ENCODE data around the gene ZNF267. TPM values are rescaled to one million over a fixed set of nuclear protein-coding genes. Genes with fewer than 3 reads are reported as not detected.

ZNF267 gene
- total RNA-seq, 3 donors from 2014 or later (not counting 1 experiment from before 2014, with no cell fraction given) = 45.0 to 56.6 (median 52.8) TPM

GRCh38 chr16:31868164-31868563 lies 5.4 kb upstream of the ZNF267 start:
- Histone ChIP-seq H3K4me3 (ENCODE audit: low read length) (no peak overlapping the region), H3K27me3 (ENCODE audit: control insufficient read depth, insufficient read depth, low read length) (no peaks in the 10 kb centered on the region), H3K4me1 (ENCODE audit: control insufficient read depth, insufficient read depth, low read length) (peaks cover 20% of the 10 kb centered on the region), H3K36me3 (ENCODE audit: control insufficient read depth, insufficient read depth, low read length) (no peaks in the 10 kb centered on the region), H3K27ac (ENCODE audit: low read length) (no peak overlapping the region), H3K9me3 (ENCODE audit: control insufficient read depth, insufficient read depth, low read length) (no peaks in the 10 kb centered on the region)
- Mint-ChIP-seq H3K9me3 (no peaks in the 10 kb centered on the region), H3K4me1 (peaks cover 16 to 20% of the 10 kb centered on the region in 2 donors), H3K36me3 (no peaks in the 10 kb centered on the region), H3K27me3 (ENCODE audit: low read depth in 2 of 2) (peaks cover 0 to 2% of the 10 kb centered on the region in 2 donors), H3K4me3 (no peak overlapping the region), H3K27ac (no peak overlapping the region)
- WGBS (ENCODE audit: insufficient coverage) = 10% methylated on average over 1 of the region's 3 CpGs
- intact Hi-C loops (cut with micrococcal nuclease) = loop anchor here (2.0 to 10.0 kb wide), 3 partner anchors 156 to 1023 kb away; partner anchors contain the start of gene HSD3B7
- TF ChIP-seq, protein P1, sequence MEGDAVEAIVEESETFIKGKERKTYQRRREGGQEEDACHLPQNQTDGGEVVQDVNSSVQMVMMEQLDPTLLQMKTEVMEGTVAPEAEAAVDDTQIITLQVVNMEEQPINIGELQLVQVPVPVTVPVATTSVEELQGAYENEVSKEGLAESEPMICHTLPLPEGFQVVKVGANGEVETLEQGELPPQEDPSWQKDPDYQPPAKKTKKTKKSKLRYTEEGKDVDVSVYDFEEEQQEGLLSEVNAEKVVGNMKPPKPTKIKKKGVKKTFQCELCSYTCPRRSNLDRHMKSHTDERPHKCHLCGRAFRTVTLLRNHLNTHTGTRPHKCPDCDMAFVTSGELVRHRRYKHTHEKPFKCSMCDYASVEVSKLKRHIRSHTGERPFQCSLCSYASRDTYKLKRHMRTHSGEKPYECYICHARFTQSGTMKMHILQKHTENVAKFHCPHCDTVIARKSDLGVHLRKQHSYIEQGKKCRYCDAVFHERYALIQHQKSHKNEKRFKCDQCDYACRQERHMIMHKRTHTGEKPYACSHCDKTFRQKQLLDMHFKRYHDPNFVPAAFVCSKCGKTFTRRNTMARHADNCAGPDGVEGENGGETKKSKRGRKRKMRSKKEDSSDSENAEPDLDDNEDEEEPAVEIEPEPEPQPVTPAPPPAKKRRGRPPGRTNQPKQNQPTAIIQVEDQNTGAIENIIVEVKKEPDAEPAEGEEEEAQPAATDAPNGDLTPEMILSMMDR (IDR thresholded peaks at IDR 0.05) = no peak
- DNase-seq = no peak
- ATAC-seq = no peak

DNA sequence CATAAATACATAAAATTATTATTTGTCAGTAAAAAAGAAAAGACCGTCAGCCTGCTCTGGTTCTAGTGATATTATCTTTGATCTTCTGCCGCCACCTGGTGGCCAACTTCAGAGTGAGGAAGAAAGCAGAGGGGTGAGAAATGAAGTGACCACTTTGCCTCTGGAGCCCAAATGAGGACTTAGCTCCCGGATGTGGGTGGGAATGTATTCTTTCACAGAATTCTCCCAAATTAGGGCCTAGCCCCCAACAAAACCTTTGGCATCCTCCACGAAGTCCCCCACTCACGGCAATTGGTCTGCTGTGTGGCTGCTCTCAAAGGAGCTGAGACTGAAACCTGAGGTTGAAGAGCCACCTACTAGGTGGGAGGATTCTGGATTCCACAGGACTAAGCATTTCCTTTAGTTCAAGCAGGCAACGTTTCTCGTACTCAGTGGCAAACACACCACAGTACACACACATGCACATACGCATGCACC lies 4.9 kb upstream of the ZNF267 start:
- peaks cover 0 to 2% of the 10 kb centered on the region in 2 donors for H3K27me3 Mint-ChIP-seq (ENCODE audit: low read depth in 2 of 2)
- no peaks in the 10 kb centered on the region for H3K9me3 ChIP-seq (ENCODE audit: control insufficient read depth, insufficient read depth, low read length)
- peak overlapping the region; percentile 64 for H3K27ac ChIP-seq (ENCODE audit: low read length)
- H3K27me3 ChIP-seq (ENCODE audit: control insufficient read depth, insufficient read depth, low read length) = no peaks in the 10 kb centered on the region
- TF ChIP-seq, protein P1 (IDR thresholded peaks at IDR 0.05) = peak; percentile 93
- no peaks in the 10 kb centered on the region for H3K9me3 Mint-ChIP-seq
- peaks cover 23% of the 10 kb centered on the region for H3K4me1 ChIP-seq (ENCODE audit: control insufficient read depth, insufficient read depth, low read length)
- no peak overlapping the region for H3K4me3 ChIP-seq (ENCODE audit: low read length)
- DNase-seq (peak; percentile 75 to 89), ATAC-seq (peak; percentile 40 to 49 (median 45))
- H3K27ac Mint-ChIP-seq = peak overlapping the region; percentile 57 to 74
- peaks cover 19 to 23% of the 10 kb centered on the region in 2 donors for H3K4me1 Mint-ChIP-seq
- peak overlapping the region; percentile 25 for H3K4me3 Mint-ChIP-seq
- 12% methylated on average over 7 of the region's 8 CpGs for WGBS (ENCODE audit: insufficient coverage)
- intact Hi-C loops (cut with micrococcal nuclease) = loop anchor here (2.0 to 10.0 kb wide), 3 partner anchors 156 to 1024 kb away; partner anchors contain the start of gene HSD3B7
- no peaks in the 10 kb centered on the region for H3K36me3 Mint-ChIP-seq
- H3K36me3 ChIP-seq (ENCODE audit: control insufficient read depth, insufficient read depth, low read length) = no peaks in the 10 kb centered on the region

GRCh38 chr16:31869511-31870201 lies 4.0 kb upstream of the ZNF267 start:
- H3K27me3 ChIP-seq (ENCODE audit: control insufficient read depth, insufficient read depth, low read length) = no peaks in the 10 kb centered on the region
- intact Hi-C loops (cut with micrococcal nuclease) = loop anchor here (2.0 to 10.0 kb wide), 6 partner anchors 95 to 1025 kb away; partner anchors contain the start of genes ARMC5, HSD3B7 and RUSF1
- H3K4me1 Mint-ChIP-seq = peaks cover 24 to 28% of the 10 kb centered on the region in 2 donors

More at GRCh38 chr16:31869511-31870201, 4.0 kb upstream of the ZNF267 start:
- Histone ChIP-seq H3K4me3 (ENCODE audit: low read length) (no peak overlapping the region), H3K36me3 (ENCODE audit: control insufficient read depth, insufficient read depth, low read length) (no peaks in the 10 kb centered on the region), H3K27ac (ENCODE audit: low read length) (peak overlapping the region; percentile 64), H3K9me3 (ENCODE audit: control insufficient read depth, insufficient read depth, low read length) (no peaks in the 10 kb centered on the region), H3K4me1 (ENCODE audit: control insufficient read depth, insufficient read depth, low read length) (peaks cover 24% of the 10 kb centered on the region)
- 17% methylated on average over 3 of the region's 4 CpGs for WGBS (ENCODE audit: insufficient coverage)
- peak overlapping the region; percentile 41 for H3K4me3 Mint-ChIP-seq
- H3K27ac Mint-ChIP-seq = peak overlapping the region; percentile 57 to 74
- peak in 1 of 2 donors; percentile 93 for DNase-seq
- H3K36me3 Mint-ChIP-seq = no peaks in the 10 kb centered on the region
- ATAC-seq = peak; percentile 49 to 74 (median 56)
- TF ChIP-seq, protein P1 (IDR thresholded peaks at IDR 0.05) = no peak
- no peaks in the 10 kb centered on the region for H3K9me3 Mint-ChIP-seq
- H3K27me3 Mint-ChIP-seq (ENCODE audit: low read depth in 2 of 2) = no peaks in the 10 kb centered on the region
